T-helper 2 cell treated with Interferon-gamma antibody and Interleukin-4, amounts not matched to agents 100 ng/mL and 5 ng/mL, for 36 hours (primary cell): ENCODE data around the gene YBEY. TPM values are rescaled to one million over a fixed set of nuclear protein-coding genes. Genes with fewer than 3 reads are reported as not detected.
"Not testable (repeated sequence)": the region's sequence is repeated elsewhere in the genome, so short reads cannot be mapped to it uniquely, and the experiment has no call there.

Experiments
- intact Hi-C: fragments of 100-400 bp; cut with micrococcal nuclease; formaldehyde crosslinking; loops from one replicate; pipeline ENCODE4 v1.15.1; 2023
- total RNA-seq: library from RNA; stranded (reverse); gene quantifications from 2 replicates; pipeline ENCODE4 v1.2.3, GENCODE V29; 2022

YBEY gene, protein sequence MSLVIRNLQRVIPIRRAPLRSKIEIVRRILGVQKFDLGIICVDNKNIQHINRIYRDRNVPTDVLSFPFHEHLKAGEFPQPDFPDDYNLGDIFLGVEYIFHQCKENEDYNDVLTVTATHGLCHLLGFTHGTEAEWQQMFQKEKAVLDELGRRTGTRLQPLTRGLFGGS
- 9.5 and 10.2 TPM in 2 replicates for total RNA-seq

DNA sequence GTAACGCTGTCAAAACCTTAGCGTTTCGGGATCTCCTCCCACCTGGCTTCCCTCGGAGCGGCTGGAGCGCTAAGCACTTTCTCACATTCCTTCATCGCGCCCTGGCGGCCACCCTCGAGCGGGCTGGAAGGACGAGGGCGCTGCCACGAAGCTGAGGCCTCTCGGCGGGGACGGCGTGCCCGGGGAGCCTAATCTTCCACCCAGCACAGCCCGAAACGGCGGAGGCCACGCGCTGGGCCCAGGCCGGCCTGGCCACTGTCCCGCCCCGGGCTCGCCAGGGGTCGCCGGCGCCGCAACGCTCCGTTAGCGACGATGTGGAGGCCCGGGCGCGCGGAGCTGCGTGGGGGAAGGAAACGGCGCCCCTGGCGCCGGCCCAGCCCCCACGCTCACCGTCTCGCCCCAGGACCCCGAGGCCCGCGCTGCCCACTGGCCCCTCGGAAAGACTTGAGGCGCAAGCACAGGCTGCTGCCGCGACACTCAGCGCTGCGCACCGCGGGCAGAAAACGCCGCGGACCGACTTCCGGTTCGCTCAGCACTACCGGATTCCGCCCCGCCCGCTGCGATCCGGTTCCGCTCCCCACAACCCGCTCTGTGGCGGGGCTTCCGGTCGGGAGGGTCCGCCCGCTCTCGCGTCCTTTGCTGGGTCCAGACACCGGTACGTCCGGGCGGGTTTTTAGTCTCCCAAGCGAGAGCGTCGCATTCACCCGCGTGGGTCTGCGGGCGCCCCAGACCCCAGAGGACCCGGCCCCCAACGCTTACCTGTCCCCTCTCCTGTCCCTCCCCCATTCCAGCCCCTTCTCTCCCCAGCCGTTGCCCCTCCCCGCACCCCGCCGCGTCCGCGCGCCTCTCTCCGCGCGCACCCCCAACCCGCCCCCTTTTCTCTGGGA, at the start of gene YBEY:
YBEY (plus strand) TSS at position 582 of the 887 bp plus-strand sequence. CDS start 572 bp downstream, outside the sequence.
- intact Hi-C loops = loop anchor here (1.0 to 5.0 kb wide), 5 partner anchors 34 to 173 kb away; partner anchors contain the start of genes DIP2A and PCNT

DNA sequence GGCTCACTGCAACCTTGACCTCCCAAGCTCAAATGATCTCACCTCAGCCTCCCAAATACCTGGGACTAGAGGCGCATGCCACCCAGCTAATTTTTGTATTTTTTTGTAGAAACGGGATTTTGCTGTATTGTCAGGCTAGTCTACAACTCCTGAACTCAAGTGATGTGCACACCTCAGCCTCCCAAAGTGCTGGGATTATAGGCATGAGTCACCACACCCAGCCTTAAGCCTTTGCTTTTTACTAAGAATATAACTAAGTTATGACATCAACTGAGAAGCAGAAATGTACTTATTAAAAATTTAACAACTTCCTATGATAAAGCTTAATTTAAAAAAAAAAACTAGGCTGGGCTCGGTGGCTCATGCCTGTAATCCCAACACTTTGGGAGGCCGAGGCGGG, 48.7 kb upstream of the YBEY start:
- intact Hi-C loops = no loop called here

- intact Hi-C loops = no loop called here
These were observed 46.3 kb upstream of the YBEY start for GRCh38 chr21:46239817-46240325.

GRCh38 chr21:46241577-46241976, 44.6 kb upstream of the YBEY start:
- intact Hi-C loops = not testable (repeated sequence)

- intact Hi-C loops = no loop called here
These were observed 42.8 kb upstream of the YBEY start for GRCh38 chr21:46243325-46243724.

DNA sequence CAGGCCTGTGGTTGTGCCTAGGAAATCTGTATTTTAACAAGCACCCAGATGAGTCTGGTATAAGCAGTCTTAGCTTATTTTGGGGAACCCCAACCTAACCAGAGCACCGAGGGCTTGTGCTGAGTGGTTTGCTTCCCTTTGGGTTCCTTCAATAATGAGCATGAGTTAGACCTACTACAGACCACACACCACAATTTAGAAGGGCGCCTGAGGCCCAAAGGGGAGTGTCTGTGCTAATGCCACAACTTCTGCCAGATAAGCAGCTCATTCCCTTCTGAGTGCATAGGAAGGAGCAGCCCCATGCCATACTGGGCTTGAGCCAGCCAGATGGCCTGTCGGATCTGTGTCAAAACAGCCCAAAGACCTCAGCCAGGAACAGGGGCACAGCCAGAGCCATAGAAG, 42.2 kb upstream of the YBEY start:
- intact Hi-C loops = no loop called here

DNA sequence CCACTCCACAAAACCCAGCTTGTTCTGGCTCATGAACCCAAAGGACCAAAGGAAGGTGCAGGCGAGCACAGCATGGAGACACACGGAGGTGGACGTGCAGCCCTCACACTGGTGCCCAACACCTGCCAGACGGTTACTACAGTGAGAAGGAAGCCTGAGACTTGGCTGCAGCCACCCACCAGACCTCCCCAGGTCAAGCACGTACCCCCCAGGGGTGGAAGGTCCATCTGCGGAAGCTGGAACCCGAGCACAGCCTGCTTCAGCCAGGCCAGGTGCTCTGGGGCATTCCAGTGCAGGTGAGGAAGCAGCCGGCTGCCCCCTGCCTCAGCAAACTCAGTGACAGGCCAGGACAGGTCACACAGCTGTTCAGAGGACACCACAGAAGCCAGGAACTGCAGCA, 41.5 kb upstream of the YBEY start:
- intact Hi-C loops = no loop called here

- intact Hi-C loops = no loop called here
These were observed 40.8 kb upstream of the YBEY start for GRCh38 chr21:46245213-46245915.

DNA sequence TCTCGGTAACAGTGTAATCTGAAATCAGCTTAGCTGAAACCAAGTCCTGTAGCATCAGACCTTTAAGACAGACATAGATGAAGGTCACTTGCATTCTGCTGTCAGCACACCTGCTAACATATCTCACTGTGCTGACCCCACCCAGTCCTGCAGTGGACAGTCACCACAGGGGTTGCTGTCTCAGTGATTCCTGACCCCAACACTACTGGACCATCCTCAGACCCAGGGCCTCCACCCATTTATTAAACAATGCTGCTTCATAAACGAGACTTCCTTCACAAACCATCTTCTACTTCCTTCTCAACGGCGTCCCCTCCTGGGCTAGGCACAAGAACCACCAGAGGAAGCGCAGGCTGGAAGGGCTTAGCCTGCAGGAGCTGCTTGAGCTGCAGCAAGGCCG, 39.8 kb upstream of the YBEY start:
- intact Hi-C loops = no loop called here

DNA sequence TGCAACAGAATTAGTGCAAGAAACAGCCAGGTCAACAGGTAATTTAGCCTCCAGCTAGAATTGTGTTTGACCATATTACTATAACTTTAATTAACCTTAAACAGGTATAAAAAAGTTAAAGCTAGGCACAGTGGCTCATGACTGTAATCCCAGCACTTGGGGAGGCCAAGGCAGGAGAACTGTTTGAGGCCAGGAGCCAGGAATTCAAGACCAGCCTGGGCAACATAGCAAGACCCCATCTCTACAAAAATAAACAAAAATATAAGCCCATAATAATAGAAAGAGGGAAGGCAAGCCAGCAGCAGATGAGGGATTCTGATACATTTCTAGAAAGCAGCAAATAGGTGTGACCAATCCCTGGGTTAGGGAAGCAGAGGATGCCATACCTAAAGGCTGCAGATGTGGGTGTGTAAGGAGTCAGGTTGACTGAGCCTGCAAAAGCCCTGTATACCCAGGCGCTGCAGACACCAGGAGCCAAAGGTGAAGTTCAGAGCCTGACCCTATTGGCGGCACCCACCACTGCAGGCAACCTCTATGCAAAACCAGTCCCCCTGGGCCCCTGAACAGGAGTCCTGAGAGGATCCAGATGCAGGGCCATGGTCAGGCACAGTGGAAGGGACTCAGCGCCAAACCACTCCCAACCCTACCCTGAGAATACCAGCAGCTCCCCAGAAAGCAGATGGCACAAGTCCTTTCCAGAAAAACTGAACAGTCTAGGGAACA, 38.3 kb upstream of the YBEY start:
- intact Hi-C loops = no loop called here

GRCh38 chr21:46248422-46248782, 37.7 kb upstream of the YBEY start:
- intact Hi-C loops = no loop called here

DNA sequence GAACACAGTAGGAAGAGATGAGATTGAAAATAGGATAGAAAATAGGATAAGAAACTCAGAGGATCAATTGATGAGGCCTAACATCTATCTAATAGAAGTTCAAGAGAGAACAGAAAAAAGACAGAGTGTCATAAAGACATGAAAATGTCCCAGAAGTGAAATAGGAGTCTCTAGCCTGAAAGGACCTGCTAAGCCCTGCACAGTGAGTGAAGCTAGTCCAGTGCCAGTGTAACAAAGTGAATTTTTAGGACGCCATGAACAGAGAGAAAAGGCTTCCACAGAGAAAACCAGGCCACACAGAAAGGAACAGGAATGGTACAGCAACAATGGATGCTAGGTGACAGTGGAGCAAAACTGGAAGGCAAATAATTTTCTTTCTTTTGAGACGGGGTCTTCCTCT, 37.3 kb upstream of the YBEY start:
- intact Hi-C loops = no loop called here

DNA sequence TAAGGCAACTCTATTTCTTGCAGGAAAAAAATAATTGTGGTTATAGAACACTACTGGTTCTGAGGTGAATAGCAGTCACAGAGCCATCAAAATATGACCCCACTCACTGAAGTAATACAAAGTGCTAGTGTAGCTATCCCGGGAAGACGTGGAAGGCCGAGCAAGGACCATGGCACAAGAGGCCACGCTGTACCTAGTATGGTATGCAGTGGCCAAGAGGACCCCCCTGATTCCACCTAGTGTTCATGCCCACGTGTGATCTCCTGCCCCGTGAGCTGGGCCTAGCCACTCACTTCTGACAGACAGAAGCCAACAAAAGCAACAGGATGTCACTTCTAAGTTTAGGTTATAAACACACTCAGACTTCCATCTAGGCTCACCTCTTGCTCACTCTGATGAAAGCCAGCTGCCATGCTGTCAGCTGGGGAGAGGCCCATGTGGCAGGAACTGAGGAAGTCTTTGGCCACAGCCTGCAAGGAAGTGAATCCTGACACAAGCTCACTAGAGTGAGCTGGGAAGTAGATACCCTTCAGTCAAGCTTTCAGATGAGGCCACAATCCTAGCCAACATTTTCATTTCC, 35.9 kb upstream of the YBEY start:
- intact Hi-C loops = loop anchor here (5.0 kb wide), 1 partner anchor 37 kb away; the partner anchor contains the start of genes MCM3AP and YBEY

DNA sequence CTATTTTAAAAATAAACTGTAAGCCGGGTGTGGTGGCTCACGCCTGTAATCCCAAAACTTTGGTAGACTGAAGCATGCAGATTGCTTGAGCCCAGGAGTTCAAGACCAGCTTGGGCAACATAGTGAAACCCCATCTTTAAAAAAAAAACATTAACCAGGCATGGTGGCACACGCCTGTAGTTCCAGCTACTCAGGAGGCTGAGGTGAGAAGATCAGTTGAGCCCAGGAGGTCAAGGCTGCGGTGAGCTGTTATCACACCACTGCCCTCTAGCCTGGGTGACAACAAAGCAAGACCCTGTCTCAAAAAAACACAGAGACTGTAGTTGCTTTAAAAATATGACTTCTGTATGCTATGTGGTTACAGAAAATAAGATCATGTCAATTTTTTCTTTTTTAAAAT, 33.3 kb upstream of the YBEY start:
- intact Hi-C loops = loop anchor here (1.0 to 5.0 kb wide), 2 partner anchors 24 to 34 kb away; partner anchors contain the start of genes MCM3AP and YBEY

- intact Hi-C loops = loop anchor here (1.0 to 5.0 kb wide), 2 partner anchors 24 to 34 kb away; partner anchors contain the start of genes MCM3AP and YBEY
These were observed 32.5 kb upstream of the YBEY start for GRCh38 chr21:46253610-46254124.

DNA sequence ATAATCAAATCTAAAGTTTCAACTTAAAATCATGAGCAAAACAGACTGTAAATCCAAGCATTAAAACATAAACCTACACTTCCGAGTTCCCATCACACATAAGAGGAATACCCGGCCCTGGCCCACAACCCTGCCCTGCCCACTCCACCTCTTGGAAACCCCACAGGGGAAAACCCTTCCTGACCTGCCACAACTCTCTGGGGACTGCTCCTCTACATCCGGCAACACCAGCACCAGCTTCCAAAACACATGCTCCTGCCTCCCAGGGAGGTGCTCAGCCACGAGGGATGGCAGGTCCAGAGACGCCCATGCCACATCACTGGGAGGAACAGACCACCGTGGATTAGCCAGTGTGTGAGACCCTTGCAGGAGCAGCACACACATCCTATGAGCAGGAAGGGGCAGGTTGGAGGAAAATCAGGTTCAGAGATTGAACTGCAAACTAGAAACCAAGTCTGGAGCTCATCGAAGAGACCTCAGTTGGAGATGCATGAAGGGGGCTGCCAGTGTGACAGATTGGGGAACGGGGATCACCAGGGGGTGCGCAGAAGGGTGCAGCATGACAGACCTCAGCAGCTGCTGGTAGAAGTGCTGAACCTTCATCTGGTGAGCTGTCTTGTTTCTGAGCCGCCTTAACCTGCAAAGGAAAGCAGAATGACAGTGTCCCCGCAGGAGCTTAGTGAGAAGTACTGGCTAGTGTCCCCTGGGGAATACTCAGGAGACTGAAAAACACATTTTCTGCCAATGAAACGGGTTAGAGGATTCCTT, 31.8 kb upstream of the YBEY start:
- intact Hi-C loops = loop anchor here (5.0 kb wide), 1 partner anchor 33 kb away; the partner anchor contains the start of genes MCM3AP and YBEY

- intact Hi-C loops = no loop called here
These were observed 31.0 kb upstream of the YBEY start for GRCh38 chr21:46255166-46255565.

DNA sequence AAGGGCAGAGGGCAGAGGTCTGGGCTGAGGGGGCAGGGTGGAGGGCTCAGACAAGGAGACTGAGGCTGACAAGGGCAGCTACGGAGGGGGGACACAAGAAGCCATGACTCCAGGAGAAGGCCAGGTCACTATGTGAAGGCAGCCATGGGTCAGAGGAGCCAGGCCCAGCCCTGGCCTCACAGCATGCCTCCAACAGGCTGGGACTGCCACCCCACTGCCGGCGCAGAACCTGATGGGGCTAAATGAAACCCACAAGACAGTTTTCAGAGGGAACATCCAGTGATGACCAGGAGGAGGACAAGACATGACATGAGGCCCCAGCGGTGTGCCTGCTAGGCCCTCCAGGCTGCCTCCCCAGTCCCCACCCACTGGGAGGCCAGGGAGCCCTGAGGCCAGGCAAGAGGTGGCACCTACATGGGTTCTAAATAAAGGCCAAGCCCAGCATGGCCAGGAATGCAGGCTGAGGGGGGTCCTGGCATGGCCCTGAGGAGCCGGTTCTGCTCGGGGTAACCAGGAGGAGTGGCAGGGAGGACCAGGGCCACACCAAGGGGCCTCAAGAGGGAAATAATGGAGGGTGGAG, 30.3 kb upstream of the YBEY start:
- intact Hi-C loops = no loop called here

DNA sequence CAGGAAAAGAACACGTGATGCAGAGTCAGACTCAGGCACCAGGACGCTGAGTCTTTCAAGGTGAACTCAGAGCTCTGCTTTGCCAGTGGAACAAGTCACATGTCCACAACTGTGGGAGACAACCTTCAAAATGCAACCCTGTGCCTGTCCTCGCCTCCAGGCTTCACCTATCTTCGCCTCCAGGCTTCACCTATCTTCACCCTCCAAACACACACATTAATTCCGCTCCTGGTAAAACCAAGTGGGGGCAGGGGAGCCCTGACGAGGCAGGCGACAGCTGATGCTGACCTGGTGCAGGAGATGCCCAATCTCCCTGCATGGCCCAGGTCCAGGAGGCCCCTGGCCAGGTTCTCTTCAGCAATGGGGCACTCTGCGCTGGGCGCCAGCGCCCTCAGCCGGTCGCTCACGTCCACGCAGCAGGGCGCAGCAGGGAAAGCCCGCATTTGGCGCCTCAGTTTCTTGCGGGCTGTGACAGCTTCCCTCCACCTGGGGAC, 29.6 kb upstream of the YBEY start:
- intact Hi-C loops = no loop called here
